IPS DF 6.9 (cell line): ENCODE results near the gene CTTNBP2NL.

Source experiments
- DNase-seq: peaks from one replicate; pipeline ENCODE4 v3.0.0-alpha.2; 2013; ENCODE audit warnings: low read depth, low spot score
- H3K27ac ChIP-seq: one replicate; pipeline ENCODE4 v1.5.1; 2013; ENCODE audit warnings: low read length, control low read depth
- H3K27me3 ChIP-seq: 2 replicates; pipeline ENCODE4 v1.6.1; 2013; ENCODE audit warnings: mild to moderate bottlenecking, low read length; ENCODE audit not compliant: control insufficient read depth, insufficient read depth
- H3K36me3 ChIP-seq: 2 replicates; pipeline ENCODE4 v1.6.1; 2013; ENCODE audit warnings: low read length; ENCODE audit not compliant: control insufficient read depth, insufficient read depth
- H3K4me1 ChIP-seq: 2 replicates; pipeline ENCODE4 v1.6.1; 2013; ENCODE audit warnings: low read length; ENCODE audit not compliant: control insufficient read depth, insufficient read depth
- H3K4me3 ChIP-seq: 2 replicates; pipeline ENCODE4 v1.5.1; 2013; ENCODE audit warnings: mild to moderate bottlenecking, low read length
- H3K9me3 ChIP-seq: 2 replicates; pipeline ENCODE4 v1.6.1; 2013; ENCODE audit warnings: low read length, inconsistent platforms; ENCODE audit not compliant: control insufficient read depth, insufficient read depth
- WGBS: extraction: QIAGEN DNeasy Blood & Tissue Kit; methylation state at CpG from one replicate; pipeline ENCODE4 v1.1.7; 2013; ENCODE audit warnings: mixed read lengths, missing lambda C conversion rate; ENCODE audit not compliant: insufficient read length, insufficient coverage; 5-methylcytosine and 5-hydroxymethylcytosine counted together

Gene CTTNBP2NL, protein sequence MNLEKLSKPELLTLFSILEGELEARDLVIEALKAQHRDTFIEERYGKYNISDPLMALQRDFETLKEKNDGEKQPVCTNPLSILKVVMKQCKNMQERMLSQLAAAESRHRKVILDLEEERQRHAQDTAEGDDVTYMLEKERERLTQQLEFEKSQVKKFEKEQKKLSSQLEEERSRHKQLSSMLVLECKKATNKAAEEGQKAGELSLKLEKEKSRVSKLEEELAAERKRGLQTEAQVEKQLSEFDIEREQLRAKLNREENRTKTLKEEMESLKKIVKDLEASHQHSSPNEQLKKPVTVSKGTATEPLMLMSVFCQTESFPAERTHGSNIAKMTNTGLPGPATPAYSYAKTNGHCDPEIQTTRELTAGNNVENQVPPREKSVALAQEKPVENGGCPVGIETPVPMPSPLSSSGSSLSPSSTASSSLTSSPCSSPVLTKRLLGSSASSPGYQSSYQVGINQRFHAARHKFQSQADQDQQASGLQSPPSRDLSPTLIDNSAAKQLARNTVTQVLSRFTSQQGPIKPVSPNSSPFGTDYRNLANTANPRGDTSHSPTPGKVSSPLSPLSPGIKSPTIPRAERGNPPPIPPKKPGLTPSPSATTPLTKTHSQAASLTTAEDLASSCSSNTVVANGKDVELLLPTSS

DNA sequence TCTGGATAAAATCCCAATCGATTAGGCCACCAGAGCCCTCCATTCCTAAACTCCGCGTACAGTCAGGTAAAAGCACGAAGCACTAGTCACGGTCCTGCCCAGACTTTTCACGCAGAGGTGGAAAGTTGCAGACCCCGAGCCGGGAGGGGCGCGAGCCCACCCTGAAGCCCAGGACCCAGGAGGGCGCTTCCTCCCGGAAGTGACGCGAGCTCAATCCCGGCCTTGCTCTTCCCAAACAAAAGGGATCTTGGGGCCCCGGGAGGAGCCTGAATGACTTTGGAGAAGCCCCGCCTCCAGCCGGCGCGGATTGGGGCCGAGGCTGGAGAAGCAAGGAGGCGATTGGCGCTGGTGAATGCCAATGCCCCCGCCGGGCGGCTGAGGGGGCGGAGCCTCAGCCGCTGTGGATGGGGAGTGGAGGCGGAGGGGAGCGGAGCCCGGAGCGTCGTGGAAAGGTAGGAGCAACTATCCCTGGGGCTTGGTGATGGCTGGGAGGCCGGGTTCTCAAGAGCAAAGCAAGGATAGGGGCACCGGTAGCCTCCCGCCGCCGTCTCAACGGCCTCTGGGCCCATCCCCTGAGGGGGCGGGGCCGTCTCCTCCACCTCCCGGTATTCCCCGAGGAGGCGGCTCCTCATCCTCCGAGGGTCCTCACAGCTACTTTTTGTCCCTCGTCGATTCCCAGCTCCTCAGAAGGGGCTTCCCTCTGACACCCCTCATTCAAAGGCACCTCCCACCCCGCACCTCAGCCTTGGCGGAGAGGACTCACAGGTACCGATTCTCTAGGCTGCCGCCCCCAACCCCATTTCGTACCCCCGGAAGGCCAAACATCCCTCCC, at the start of gene CTTNBP2NL:
Gene CTTNBP2NL, plus strand, starts transcription at position 394 of the 832 bp plus-strand sequence. CDS start 19,952 bp downstream, outside the sequence.
- H3K36me3 ChIP-seq: no peaks in the 10 kb centered on the region
- no peaks in the 10 kb centered on the region for H3K27me3 ChIP-seq
- H3K9me3 ChIP-seq: no peaks in the 10 kb centered on the region
- peak within 1 kb of the TSS; percentile 79 for H3K4me3 ChIP-seq
- no CpG with 5 or more reads among the region's 53 CpGs for WGBS
- peak; percentile 93 for DNase-seq
- H3K27ac ChIP-seq: no peak within 1 kb of the TSS
- H3K4me1 ChIP-seq: no peaks in the 10 kb centered on the region; the same call in 1 of the 2 replicates

DNA sequence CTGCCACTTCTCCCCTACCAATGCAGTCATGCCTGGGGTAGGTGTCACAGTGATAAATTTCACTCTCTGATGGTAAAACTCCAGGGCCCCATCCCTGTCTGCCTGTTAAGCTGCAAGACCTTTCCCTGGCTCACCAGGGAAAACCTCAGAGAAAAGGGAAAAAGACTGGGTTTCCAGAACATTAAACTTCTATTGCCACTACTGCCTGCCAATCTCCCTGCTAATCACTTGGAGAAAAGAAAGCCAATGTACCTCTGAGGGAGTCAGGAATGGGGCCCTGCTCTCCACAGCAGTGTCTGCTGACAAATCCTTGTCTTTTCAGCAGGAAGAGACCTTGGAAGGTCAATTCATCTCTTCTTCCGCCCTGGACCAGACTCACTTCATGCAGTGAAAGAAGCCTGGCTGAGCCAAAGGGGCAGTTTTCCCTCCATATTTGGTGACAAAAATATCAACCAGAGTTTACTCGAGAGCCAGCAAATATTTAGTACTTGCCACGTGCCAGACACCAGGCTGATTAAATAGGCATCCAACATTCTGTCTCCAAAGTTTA, 49.1 kb upstream of the CTTNBP2NL start:
- Histone ChIP-seq H3K4me3 (no peak overlapping the region), H3K9me3 (no peaks in the 10 kb centered on the region), H3K4me1 (no peaks in the 10 kb centered on the region), H3K36me3 (no peaks in the 10 kb centered on the region), H3K27ac (no peak overlapping the region), H3K27me3 (no peaks in the 10 kb centered on the region)
- no CpG with 5 or more reads among the region's 3 CpGs for WGBS
- DNase-seq: no peak

DNA sequence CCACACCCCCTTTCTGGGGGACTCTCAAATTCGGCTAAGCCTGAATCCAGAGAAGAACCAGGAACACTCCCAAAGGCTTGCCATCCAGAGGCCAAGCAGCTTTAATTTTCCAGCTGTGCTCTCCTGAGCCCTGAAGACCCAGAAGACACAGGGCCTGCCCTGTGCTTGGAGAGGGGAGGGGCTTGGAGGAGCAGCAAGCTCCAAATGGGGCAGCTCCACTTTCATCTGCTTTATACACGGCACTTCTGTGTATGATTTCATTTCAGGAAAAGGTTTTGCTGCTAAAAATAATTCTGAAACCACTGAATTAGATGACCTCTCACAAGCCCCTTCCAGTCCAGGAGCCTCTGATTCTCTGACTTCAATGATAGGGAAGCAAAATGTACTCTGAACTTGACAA, 39.2 kb upstream of the CTTNBP2NL start:
- Histone ChIP-seq H3K36me3 (no peaks in the 10 kb centered on the region), H3K4me3 (no peak overlapping the region), H3K4me1 (no peaks in the 10 kb centered on the region; the same call in 1 of the 2 replicates), H3K9me3 (no peaks in the 10 kb centered on the region), H3K27me3 (no peaks in the 10 kb centered on the region), H3K27ac (no peak overlapping the region)
- DNase-seq: no peak
- WGBS: no CpG with 5 or more reads among the region's 2 CpGs

DNA sequence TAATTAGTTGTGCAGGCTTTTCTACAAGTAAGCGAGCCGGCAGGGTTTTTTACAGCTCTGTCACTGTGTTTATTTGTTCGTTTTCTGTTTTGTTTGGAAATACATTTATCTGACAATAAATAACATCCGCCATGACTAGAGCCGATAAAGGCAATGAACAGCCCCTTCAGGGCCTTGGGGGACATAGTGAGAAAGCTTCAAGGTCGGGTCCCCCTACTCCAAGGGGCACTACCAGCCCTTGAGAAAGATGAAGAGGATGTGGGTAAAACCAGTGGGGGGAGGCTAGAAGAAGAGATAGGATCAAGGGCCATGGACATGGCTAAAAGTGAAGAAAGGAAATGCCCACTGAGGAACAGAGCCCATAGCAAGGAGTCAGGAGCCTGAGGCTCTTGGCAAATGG, 38.5 kb upstream of the CTTNBP2NL start:
- Histone ChIP-seq H3K4me3 (no peak overlapping the region), H3K36me3 (no peaks in the 10 kb centered on the region), H3K4me1 (no peaks in the 10 kb centered on the region; the same call in 1 of the 2 replicates), H3K9me3 (no peaks in the 10 kb centered on the region), H3K27me3 (no peaks in the 10 kb centered on the region), H3K27ac (no peak overlapping the region)
- WGBS: no CpG with 5 or more reads among the region's 6 CpGs
- no peak for DNase-seq

DNA sequence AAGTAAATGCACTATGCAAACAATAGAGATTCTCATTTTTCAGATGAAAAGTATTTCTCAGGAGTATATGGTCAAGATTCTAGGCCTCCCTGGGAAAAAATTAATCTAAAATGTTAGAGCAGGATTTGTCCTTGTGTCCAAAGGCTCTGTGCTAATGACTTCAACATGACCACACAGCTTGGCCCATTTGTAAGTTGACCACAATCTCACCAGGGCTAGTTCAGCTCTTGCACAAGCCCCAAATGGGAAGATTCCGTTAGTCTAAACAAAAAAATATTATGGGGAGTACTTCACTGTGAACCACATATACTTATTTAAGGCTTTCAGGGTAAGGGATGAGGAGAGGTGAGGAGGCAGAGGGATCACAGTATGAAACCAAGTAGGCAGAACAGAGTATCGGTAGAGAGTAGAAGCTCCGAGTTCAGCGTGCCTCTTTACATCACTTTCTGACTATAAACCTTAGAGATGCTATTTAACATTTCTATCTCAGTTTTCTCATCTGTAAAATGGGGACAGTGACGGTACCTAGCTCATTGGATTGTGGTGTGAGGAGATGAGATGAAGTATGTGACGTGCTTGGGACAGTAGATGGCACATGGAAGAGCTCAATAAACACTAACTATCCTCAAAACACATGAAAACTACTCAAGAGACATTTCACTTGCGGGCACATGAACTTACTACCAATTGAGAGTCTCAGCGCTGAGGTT, 37.8 kb upstream of the CTTNBP2NL start:
- WGBS: no CpG with 5 or more reads among the region's 8 CpGs
- DNase-seq: no peak
- Histone ChIP-seq H3K27ac (no peak overlapping the region), H3K4me1 (no peaks in the 10 kb centered on the region; the same call in 1 of the 2 replicates), H3K36me3 (no peaks in the 10 kb centered on the region), H3K27me3 (no peaks in the 10 kb centered on the region), H3K4me3 (no peak overlapping the region), H3K9me3 (no peaks in the 10 kb centered on the region)

DNA sequence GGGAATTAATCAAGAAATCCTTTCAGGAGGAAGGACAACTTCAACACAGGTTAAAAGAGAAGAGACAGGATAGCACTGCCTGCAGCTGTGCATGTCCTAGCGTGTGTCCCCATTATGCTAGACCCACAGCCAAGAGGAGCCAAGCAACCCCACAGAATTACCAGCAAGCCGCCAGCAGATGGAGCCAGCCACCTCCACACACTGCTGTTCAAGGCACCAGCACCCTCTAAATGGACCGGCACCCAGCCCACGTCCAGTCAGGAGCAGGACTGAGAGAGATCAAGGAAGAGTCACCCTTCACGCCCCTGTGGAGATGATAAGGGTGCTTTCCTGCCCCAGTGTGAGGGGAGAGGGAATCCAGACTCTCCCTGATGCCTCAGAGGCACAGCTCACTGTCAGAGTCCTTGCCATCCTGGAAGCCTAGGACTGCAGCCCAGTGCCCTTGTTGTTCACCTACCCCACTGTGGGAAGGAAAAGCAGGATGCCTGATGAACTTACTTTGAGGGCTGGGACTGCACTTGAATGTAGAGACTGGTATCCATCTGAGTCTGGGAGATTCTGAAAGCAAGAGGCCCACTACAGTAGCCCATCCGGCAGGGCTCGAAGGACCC, 37.1 kb upstream of the CTTNBP2NL start:
- peak; percentile 61 for DNase-seq
- no CpG with 5 or more reads among the region's 7 CpGs for WGBS
- no peaks in the 10 kb centered on the region for H3K27me3 ChIP-seq

DNA sequence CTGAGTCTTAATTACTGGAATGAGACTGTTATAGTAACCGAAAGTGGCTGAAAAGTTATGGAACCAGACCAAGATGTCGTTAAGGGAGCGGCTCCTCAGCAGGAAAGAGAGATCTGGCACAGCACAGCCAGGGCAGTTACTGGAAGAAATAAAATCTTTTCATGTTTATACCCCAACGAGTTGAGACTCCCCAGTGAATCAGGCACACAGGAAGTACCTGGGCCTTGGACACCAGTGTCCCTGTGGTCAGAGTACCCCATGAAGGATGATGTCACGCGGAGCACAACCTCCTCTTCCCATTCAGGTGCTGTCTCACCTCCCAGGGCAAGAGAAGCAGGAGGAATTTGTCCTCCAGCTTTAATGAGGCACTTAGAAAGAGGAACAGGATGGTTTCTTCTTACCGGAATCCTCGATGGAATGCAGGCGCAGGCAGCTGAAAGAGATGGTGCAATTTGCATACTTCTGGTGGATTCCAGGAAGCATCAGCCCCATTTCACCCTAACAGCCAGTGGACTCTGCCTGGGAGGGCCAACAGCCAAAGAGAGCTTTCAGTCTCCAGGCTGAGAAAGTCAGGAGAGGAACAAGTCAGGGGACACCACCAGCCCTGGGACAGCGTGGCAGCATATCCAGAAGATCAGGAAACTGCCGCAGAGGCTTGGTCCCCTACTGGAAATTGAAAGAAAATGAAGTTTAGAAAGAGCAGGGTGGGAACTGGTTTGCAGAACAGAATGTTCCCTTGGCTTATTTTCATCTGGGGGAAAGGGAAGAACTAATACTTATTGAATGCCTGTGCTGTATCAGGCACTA, 35.9 kb upstream of the CTTNBP2NL start:
- Histone ChIP-seq H3K27me3 (no peaks in the 10 kb centered on the region), H3K9me3 (no peaks in the 10 kb centered on the region), H3K27ac (no peak overlapping the region), H3K4me3 (no peak overlapping the region), H3K4me1 (no peaks in the 10 kb centered on the region; the same call in 1 of the 2 replicates), H3K36me3 (no peaks in the 10 kb centered on the region)
- no peak for DNase-seq
- WGBS: no CpG with 5 or more reads among the region's 11 CpGs

More for the DNA sequence above, 37.1 kb upstream of the CTTNBP2NL start:
- Histone ChIP-seq H3K9me3 (no peaks in the 10 kb centered on the region), H3K36me3 (no peaks in the 10 kb centered on the region), H3K4me1 (no peaks in the 10 kb centered on the region; the same call in 1 of the 2 replicates), H3K27ac (no peak overlapping the region), H3K4me3 (no peak overlapping the region)

DNA sequence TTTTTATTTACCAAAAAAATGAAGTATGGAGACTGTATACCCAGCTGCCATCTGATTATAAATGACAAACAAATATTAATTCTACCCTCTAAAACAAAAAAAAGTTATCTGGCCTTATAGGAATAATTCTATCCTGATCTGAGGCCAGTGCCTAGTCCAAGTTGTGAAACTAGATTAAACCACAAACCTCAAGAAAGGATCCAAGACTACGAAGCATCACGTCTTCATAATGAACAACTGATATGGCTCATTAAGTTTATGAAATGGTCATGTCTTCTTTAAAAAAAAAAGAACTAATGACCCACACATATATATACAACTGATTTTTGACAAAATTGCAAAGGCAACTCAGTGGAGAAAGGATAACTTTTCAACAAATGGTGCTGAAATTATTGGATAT, 32.4 kb upstream of the CTTNBP2NL start:
- no CpG with 5 or more reads among the region's 2 CpGs for WGBS
- Histone ChIP-seq H3K27ac (no peak overlapping the region), H3K9me3 (no peaks in the 10 kb centered on the region), H3K36me3 (no peaks in the 10 kb centered on the region), H3K4me3 (no peak overlapping the region), H3K4me1 (no peaks in the 10 kb centered on the region), H3K27me3 (no peaks in the 10 kb centered on the region)
- DNase-seq: no peak

DNA sequence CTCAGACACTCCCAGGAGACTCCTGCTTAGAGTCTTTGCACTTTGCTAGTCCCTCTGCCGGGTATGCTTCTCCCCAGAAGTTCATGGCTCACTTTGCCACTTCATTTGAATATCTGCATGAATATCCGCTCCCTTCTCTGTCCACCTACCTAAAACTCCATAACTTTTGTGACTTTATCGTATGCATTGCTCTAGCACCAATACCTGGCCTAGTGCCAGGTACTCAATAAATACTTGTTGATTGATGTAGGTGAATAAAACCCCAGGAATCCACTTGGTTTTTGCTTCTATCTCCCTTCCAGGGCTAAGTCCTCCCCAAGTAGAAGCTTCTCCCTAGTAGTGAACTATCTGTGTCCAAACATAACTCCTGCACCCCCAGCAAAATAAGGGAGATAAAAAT, 27.8 kb upstream of the CTTNBP2NL start:
- no peaks in the 10 kb centered on the region for H3K36me3 ChIP-seq
- H3K27ac ChIP-seq: no peak overlapping the region
- no peak overlapping the region for H3K4me3 ChIP-seq
- H3K27me3 ChIP-seq: no peaks in the 10 kb centered on the region
- no CpG with 5 or more reads among the region's 3 CpGs for WGBS
- H3K9me3 ChIP-seq: no peaks in the 10 kb centered on the region
- peaks cover 2% of the 10 kb centered on the region; the same call in 1 of the 2 replicates for H3K4me1 ChIP-seq
- DNase-seq: no peak
